Activated naive CD8-positive, alpha-beta T cell treated with anti-CD3 and anti-CD28 coated beads, Interleukin-2, amount 50 U/mL, for 16 hours (primary cell): ENCODE results near the gene AGAP1.

Experiments
- DNase-seq: peaks from one replicate; pipeline ENCODE4 v3.0.0-alpha.2; 2020; ENCODE audit warnings: low read depth, low spot score

The AGAP1 gene

DNA sequence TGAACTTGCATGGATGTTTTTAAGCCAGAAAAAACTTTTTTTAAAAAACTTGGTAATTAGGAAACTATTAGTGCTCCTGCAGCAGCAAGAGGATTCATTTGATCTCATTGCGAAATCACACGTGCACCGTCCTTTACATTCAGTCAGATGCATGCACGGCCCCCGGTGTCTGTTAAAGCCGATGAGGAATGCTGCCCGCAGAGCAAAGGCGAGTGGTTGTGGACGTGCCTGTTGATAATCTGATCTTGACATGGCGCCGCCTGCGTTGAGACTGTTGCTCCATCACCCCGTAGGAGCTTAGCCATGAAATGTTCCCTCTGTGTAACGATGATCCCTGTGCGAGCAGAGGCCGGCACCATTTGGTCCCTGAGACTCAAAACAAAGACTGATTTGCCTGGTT, 374.4 kb downstream of the AGAP1 start:
- no peak for DNase-seq

DNA sequence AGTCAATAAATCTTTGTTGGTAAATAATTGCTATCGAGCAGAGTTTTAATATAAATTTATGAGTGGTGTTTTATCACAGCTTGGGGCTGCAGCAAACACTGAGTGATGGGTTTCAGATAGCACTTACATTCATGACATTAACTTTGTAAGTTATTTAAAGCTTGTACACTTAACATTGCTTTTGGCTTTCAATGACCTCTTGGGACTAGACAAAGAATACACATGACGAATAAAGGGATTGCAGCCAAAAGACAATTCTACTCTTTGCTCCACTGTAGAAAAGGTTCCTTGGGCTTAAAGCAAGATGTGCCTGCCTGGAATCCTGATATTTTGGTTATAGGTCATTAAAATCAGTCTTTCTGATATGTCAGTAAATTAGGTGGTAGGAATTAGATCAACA, 374.8 kb downstream of the AGAP1 start:
- DNase-seq, result no peak

DNA sequence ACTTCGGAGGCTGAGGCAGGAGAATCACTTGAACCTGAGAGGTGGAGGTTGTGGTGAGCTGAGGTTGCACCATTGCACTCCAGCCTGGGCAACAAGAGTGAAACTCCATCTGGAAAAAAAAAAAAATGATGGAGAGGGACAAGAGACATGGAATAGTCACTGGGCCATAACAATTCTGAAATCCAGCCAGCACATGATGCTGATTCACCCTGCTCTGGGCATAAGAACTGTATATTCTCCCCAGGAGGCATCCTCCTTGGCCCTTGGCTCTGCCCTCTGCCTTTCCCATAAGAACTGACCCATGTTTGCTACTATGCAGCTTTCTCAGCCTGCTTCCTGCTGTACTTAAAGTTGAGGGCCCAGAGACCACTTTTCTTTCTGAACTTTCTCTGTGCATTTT, 376.7 kb downstream of the AGAP1 start:
- DNase-seq, result no peak

DNA sequence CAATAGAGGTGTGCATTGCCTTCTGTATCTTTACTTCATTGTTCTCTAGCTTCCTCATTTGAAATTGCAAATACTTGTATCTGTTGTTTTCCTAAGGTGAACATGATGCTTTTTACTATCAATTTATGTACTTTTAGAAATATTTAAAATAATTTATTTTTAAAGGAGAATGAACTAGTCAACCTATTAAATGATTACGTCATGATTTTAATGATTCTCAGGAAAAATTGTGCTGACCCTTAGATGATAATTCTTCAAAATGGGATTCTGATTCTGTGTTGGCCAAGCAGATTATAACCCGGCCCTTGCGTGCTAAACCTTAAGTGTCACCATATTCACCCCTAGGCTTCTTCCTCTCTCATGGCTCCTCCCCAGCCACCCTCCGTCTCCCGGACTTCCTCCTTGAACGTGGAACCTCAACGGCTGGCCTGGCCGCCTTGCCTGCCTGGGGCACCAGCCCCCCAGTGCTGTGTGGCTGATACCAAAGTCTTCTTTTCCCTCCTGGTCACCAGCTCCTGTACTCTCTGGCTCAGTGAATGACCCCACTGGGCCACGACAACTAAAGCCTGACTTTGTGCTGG, 382.3 kb downstream of the AGAP1 start:
- no peak for DNase-seq

DNA sequence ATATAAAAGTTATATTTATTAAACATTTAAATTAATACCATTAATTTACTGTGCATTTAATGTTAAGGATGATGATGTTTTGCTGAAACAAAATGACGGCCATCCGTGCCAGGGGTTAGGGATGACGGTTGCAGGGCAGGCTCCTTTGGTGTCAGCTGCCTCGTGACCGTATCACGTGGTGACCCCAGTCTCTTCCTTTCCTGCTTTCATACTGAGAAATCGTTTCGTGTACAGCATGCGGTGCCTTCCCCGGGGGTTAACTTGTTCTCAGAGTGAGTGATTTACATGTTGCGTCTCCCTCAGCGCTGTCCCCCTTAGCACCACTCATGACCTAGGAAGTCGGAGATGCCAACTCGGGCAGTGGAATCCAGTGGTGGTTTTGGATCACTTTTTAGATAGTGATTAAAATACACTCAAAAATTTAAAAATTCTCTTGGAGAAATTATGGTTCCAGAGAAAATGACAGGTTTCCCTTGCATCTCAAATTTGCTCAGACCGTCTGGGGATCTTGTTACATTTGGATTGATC, 383.5 kb downstream of the AGAP1 start:
- no peak for DNase-seq

DNA sequence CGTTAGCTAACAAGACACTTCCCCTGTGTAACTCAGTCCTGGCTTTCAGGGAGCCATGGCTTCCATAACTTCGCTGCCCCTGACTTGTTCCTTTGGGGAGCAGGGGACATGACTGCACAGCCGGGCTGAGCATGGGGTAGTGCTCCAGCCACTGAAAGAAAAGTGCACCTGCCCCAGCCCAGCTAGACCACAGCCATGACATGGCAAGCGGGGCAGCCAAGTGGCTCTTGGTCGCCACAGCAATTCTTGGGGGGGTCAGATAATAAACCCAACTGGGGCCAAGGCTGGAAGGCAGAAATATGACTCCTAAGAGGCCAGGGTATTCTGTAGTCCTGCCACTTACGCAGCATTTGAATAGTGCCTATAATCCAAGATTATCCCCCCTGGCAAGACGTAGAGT, 385.3 kb downstream of the AGAP1 start:
- DNase-seq, result no peak

DNA sequence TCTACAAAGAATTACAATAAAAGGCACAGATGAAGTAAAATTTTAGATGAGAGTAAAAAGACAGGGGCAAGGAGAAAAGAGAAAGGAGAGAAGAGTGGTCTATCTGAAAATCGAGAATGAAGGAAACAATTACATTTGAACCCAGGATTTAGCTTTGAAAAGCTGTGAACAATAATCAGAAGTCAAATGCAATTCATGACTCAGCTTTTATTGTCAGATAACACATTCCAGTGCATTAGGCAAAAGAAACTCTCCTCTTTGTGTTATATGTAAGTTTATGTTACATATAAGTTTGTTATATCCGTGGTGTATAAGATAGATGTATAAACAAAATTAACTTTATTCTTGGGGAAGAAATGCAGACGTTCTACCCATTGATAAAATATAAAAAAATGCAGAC, 389.8 kb downstream of the AGAP1 start:
- no peak for DNase-seq

DNA sequence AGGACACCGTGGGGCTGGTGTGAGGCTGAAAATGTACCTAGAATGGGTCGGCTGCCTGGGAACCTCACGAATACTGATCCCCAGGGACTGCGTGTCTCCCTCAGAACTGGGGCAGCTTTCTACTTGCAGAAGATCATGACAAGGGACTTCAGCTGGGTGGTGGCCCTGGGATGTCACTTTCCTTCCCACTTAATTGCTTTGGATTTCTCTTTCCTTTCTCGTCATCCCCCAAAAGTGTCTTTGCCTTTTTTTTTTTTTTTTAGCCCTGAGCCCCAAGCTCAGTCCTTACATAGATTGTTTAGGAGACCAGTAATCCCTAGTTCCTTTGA, 395.4 kb downstream of the AGAP1 start:
- DNase-seq, result no peak

DNA sequence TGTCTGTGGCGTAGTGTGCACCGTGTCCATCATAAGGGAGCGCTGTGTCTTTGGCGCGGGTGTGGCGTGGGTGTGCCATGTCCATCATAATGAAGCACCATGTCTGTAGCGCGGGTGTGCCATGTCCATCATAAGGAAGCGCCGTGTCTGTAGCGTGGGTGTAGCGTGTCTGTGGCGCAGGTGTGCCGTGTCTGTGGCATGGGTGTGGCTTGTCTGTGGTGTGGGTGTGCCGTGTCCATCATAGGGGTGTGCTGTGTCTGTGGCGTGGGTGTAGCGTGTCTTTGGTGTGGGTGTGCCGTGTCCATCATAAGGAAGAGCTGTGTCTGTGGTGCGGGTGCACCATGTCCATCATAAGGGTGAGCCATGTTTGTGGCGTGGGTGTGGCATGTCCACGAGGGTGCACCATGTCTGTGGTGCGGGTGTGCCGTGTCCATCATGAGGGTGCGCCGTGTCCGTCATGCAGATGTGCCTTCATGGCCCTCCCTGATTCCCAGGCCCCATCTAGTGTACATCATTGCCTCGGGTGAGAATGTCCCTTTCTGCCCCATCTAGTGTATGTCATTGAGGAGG, 399.4 kb downstream of the AGAP1 start:
- no peak for DNase-seq

DNA sequence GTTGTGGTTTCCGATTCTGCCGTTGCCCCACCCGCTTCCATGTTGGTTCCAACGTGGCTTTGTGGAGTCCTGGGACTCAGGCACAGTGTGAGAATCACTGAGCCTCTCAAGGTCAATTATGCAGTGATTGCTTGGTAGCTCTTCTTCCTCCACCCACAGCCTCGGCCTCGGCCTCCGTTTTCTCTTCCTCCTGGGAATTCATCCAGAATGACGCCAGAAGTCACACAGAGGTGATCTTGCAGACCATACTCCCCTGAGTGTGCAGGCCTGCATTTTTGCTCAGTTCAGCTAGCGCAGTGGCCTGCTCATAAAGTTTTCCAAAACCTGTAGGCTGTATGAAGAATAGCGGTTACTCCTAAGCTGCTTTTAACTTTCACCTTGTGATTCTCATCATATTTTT, 401.0 kb downstream of the AGAP1 start:
- DNase-seq, result no peak

DNA sequence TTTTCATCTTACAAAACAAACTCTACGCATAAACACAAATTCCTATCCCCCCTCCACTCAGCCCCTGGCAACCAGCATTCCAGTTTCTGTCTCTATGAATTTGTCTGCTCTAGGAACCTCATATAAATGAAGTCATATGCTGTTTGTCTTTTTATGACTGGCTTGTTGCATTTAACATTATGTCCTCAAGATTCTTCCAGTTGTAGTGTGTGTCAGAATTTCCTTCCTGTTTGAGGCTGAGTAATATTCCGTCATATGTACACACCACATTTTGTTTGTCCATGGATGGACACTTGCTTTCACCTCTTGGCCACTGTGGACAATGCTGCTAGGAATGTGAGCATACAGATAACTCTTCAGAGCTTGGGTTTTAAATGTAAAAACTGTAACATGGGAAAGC, 402.2 kb downstream of the AGAP1 start:
- DNase-seq, result no peak

DNA sequence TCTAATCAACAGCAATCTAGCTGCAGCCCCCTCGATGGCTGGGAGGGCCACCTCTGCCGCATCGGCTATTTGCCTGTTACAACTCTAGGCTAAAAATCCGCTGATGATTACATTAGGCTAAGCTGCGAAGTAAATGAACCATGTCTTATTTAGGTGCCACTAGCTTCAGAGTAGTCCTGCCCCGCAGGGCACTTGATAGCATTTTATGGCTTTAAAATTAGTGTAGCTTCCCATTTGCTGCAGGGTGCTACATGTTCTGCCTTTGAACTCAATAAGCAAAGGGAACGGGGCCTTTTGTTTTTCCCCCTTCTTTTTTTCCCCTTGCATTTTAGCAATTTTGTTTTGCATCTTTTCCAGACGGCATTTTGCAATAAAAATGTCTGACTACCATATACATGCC, 404.1 kb downstream of the AGAP1 start:
- DNase-seq, result no peak

DNA sequence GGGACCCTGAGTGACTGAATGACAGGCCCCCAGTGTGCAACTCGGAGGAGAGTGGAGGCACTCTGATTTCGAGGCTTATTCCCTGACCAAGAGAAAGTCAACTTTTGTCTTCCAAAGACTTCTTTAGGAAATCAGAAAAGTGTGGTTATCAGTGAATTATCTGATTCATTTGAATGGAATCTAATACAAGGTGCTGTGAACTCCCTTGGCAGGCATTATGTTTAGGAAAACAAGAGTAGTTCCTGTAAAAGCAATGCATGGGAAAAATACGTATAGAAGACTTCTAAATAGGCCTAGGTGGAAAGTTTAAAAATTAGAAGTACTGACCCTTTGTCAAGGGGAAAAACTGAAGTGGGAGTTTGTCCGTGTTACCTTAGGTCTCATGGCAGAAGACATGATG, 404.9 kb downstream of the AGAP1 start:
- no peak for DNase-seq

DNA sequence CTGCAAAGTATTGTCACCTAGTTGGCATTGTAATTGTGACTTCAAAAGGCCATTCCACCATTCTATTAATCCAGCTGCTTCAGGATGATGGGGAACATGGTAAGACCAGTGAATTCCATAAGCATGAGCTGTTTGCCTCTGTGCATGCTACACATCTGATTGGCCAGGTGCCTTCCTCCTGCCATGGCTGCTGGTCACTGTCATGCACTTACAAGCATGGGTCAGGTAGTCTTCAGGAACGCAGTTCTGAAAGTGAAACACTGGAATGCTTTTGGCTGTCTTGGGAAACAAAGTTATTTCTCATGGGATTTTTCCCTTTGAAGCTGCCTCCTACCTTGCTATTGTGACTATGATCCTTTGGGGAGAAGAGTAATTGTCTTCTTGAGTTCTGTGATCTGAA, 406.8 kb downstream of the AGAP1 start:
- no peak for DNase-seq

DNA sequence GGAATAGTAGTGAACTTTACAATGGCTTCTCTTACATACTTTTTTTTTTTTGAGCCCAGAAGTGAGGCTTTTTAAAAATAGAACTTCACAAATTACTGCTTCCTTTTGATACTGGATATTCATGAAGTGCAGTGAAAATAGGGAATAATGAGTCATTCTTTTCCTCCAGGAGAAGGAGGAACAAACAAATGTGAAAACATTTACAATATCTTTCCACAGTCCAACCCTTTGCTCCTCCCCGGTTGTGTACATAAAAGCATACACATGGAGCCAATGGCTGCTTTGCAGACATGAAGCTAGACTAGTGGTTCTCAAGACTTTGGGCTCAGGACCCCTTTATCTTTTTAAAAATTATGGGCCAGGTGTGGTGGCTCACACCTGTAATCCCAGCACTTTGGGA, 407.4 kb downstream of the AGAP1 start:
- DNase-seq, result no peak

DNA sequence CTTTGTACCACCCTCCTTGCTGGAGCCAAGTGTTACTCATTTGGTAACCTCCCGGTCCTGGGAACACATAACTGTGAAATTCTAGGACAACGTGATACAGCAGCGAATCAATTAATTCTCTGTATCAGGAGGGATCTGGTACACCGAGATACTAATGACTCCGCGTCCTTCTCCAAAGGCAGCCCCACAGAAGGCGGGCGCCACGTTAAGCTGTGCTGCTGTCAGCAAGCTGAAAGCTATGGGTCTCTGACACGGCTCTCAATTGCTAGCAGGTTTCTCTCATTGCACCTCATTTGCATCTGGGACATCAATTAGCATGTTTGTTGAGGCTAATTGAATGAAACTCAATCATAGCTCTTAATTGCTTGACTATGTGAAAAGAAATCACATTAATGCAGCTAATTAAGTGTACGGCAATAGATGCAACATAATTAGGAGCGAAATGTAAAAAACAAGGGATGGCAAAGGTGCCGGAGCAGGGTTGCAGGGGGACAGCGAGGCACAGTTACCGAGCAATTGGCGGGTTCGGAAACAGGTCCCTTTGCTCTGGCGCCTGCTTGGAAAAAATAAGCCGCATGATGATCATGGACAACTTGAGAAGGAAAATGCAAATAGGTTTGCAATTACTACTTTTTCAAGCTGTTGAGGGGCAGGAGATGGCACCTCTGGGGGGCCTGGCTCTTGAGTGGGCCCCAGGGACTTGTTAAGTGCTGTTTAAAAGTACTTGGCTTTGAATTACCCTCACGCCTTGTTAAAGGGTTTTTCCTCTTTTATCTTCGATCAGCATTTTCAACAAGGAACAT, 410.1 kb downstream of the AGAP1 start:
- no peak for DNase-seq

DNA sequence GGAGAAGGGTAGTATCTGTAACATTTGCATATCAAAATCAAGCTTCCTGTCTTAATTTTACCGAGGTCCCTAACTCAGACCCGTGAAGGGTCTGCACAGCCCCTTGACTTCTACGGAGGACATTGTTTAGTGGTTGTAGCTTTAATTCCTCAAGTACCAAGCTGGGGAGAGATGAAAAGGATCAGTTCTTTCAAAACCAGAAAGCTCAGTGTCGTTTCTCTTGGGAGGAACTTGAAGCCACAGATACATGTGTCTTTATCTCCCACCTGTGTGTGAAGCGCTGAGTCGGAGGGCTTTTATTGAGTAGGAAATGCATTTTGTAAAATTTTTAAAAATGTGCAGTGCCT, 410.7 kb downstream of the AGAP1 start:
- no peak for DNase-seq

DNA sequence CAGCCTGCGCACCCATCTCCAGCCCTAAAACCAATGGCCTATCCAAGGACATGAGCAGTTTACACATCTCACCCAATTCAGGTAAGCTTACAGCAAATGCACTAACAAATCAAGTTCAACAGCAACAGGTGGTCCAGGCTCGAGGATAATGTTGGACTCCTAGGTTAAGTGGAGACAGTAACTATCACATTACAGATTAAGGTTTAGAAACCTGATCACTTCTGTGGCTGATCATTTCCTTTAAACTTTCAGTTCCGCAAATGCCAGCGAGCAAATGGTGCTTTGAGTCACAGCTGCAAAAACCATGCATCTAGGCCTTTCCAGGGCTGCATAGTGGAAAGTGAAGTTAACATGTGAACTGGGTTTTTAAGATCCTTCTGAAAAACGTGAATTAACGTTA, 415.0 kb downstream of the AGAP1 start:
- no peak for DNase-seq

DNA sequence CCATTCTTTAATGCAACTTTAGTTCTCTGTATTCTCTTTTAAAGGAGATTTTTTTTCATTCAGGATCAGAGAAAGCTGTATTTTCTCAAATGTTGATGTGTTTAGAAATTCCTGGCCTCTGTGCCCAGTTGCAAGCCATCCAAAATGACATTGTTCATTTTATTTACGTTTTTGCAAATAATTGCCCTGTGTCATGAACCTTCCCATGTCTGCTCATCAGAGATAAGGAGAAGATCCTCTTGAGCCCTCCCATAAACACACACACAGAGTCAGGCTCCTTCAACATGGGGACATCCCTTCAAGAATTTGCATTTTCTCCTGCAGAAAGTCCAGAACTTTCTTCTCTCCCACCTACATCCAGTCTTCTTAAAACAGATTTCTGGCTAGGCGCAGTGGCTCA, 415.5 kb downstream of the AGAP1 start:
- DNase-seq, result no peak

DNA sequence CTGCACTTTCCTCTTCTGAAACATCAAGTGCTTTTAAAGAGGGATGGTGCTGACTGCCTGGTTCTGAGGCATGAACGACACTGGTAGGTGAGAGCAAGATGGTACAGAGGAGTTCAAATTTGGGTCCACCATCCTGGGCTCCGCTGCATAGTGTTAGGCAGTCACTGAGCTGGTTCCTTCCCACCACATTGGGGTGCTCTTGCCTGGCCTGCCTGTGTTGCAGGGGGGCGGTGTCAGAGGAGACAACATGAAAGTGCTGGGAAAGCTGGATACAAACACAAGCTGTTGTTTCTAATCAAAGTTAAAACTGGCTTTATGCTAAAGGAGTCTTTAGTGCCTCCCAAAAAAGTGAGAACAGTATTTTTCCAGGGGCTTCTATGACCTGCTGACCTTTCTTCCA, 416.2 kb downstream of the AGAP1 start:
- no peak for DNase-seq

DNA sequence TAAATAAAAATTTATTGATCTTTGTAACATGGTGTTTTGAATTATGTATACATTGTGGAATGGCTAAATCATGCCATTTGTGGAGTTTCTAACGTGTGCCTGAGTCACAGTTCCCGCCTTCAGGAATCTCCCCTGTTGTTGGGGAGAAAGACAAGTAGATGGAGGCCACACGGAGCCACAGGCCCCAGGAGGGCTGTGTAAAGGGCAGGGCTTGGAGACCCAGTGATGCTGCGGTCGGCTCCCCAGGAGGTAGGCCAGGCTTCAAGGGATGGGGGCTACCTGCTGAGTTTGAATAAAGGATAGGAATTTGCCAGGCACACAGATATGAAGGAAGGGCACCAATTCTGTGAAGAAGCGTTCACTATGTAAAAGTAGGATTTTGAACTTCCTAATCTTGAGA, 417.3 kb downstream of the AGAP1 start:
- DNase-seq, result no peak

DNA sequence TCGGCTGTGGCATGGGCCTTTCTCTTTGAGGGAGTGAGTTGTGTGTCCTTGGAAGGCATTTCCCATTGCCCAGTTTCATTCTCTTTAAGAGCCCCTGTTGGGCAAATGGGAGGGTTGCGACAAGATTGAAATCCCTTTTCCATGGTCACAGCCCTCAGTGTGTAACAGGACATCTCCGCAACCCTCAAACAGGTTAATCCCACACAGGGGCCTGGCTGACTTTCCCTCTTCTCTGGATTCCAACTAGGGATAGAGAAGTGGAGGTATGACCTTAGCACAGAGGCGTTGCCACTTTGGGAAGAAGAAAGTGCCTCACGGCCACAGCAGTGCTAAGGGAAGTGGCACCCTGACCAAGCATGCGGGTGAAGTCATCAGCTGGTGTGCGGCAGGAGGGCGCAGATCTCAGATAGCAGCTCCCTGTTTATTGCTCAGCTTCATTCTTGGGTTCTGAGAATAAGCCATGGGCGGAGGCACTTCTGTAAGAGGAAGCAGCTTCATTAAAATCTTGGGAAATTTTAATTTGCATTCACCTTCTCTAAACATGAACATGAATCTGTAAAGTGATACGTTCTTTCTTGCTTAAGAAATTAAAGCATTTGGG, 417.9 kb downstream of the AGAP1 start:
- DNase-seq, result no peak

DNA sequence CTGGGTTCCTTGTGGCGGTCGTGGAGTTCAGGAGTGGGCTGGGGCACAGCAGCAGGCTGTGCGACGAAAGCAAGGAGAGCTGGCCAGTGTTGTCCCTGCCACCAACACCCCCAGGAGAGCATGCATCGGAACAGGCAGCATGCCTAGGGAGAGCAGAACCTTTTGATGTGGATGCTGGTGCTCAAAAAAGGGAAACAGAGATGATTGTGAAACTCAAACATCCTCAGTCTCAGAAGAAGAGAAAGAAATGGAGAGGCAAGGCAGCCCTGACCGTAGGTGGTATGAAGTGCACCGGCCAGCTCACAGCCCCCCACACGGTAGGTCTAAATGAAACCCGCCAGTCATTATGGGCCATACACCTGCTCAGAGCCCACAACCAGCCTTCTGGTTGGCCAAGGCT, 420.9 kb downstream of the AGAP1 start:
- no peak for DNase-seq
